ENCODE measurements around the gene RDH5. TPM values are rescaled to one million over a fixed set of nuclear protein-coding genes. Genes with fewer than 3 reads are reported as not detected.

The RDH5 gene
- total and polyA plus RNA-seq, 2 of the 4 experiments (the other 2 are of a cell fraction), result 7.3 to 18.8 TPM

- no peak overlapping the region for H3K56ac ChIP-seq (ENCODE audit: extremely low read depth, insufficient read depth, low read length)
- DNase-seq, result no peak
- H4K20me1 ChIP-seq (ENCODE audit: insufficient read depth, low read length), result no peaks in the 10 kb centered on the region
- dilution Hi-C loops (cut with HindIII; ENCODE audit: low sequenced_read_pairs, unreplicated experiment) (no loop called here), in situ Hi-C loops (cut with MboI; ENCODE audit: low sequenced_read_pairs) (no loop called here), intact Hi-C loops (cut with micrococcal nuclease) (no loop called here)
- H3K4me2 ChIP-seq (ENCODE audit: low read depth, low read length), result no peak overlapping the region
- H2BK120ac ChIP-seq (ENCODE audit: low read depth, low read length), result no peak overlapping the region
- ChIA-PET CTCF (no interaction called here), POLR2A (ENCODE audit: unreplicated experiment) (no interaction called here)
- no peak overlapping the region for H3K23ac ChIP-seq (ENCODE audit: low read depth, low read length)
- H2BK15ac ChIP-seq (ENCODE audit: low read depth, low read length), result no peak overlapping the region
- H2AFZ ChIP-seq (replicated peaks; ENCODE audit: low read length, poor library complexity), result no peak overlapping the region
- TF ChIP-seq ELK1 (IDR thresholded peaks at IDR 0.05; ENCODE audit: borderline replicate concordance, low read depth, low read length) (no peak), NFE2L2 (IDR thresholded peaks at IDR 0.05; ENCODE audit: low read depth, low read length) (no peak), RCOR1 (IDR thresholded peaks at IDR 0.05; ENCODE audit: insufficient replicate concordance, low read length) (no peak), RFX5 (IDR thresholded peaks at IDR 0.05; ENCODE audit: low read depth, low read length) (no peak), MAFK (IDR thresholded peaks at IDR 0.05; ENCODE audit: low read depth, low read length) (no peak), BHLHE40 (IDR thresholded peaks at IDR 0.05; ENCODE audit: low read depth, low read length) (no peak), MXI1 (IDR thresholded peaks at IDR 0.05; ENCODE audit: borderline replicate concordance, low read depth, low read length) (no peak), CTCF (conservative IDR thresholded peaks at IDR 0.05; ENCODE audit: low read depth, low read length) (no peak), POLR2A (IDR thresholded peaks at IDR 0.05; ENCODE audit: low read depth, low read length) (no peak), CHD1 (IDR thresholded peaks at IDR 0.05; ENCODE audit: low read depth, low read length) (no peak), MAZ (IDR thresholded peaks at IDR 0.05; ENCODE audit: borderline replicate concordance, low read depth, low read length) (no peak), FOS (IDR thresholded peaks at IDR 0.05; ENCODE audit: low read depth, low read length) (no peak), CEBPB (IDR thresholded peaks at IDR 0.05; ENCODE audit: low read depth, low read length) (no peak), SMC3 (IDR thresholded peaks at IDR 0.05; ENCODE audit: low read depth, low read length) (no peak), RAD21 (IDR thresholded peaks at IDR 0.05; ENCODE audit: low read length) (no peak)
- TF ChIP-seq, protein P1, sequence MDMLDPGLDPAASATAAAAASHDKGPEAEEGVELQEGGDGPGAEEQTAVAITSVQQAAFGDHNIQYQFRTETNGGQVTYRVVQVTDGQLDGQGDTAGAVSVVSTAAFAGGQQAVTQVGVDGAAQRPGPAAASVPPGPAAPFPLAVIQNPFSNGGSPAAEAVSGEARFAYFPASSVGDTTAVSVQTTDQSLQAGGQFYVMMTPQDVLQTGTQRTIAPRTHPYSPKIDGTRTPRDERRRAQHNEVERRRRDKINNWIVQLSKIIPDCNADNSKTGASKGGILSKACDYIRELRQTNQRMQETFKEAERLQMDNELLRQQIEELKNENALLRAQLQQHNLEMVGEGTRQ (IDR thresholded peaks at IDR 0.05; ENCODE audit: low read depth, low read length), result no peak
- no TSS peak for BruUV-seq (replicated peaks)
- no peak overlapping the region for H4K8ac ChIP-seq (ENCODE audit: low read depth in 2 of 2, low read length in 2 of 2)
- WGBS, 2 experiments (ENCODE audit: extremely low coverage in 2 of 2, insufficient read length in 1 of 2), result 88% methylated on average over 3 of the region's 8 CpGs; no CpG with 5 or more reads in 1 of the 2 experiments
- no peaks in the 10 kb centered on the region for H3K79me1 ChIP-seq (ENCODE audit: low read depth in 1 of 2, low read length in 2 of 2)
- no peak overlapping the region for H2BK20ac ChIP-seq (ENCODE audit: low read depth, low read length)
- H3K9me1 ChIP-seq (ENCODE audit: insufficient read depth, low read length), result no peaks in the 10 kb centered on the region; the same call in 1 of the 2 replicates
- H3K4me3 ChIP-seq (ENCODE audit: insufficient read depth, low read depth, low read length), result no peak overlapping the region
- no peak overlapping the region for H2AK9ac ChIP-seq (replicated peaks; ENCODE audit: low read depth, low read length, poor library complexity)
- no peaks in the 10 kb centered on the region for H3K36me3 ChIP-seq (ENCODE audit: control insufficient read depth, insufficient read depth, low read length)
- H3K4ac ChIP-seq (ENCODE audit: low read depth, low read length), result no peak overlapping the region
- H3K18ac ChIP-seq (ENCODE audit: low read depth, low read length), result no peak overlapping the region
- H3K9me3 ChIP-seq (ENCODE audit: control insufficient read depth, insufficient read depth, low read length), result no peaks in the 10 kb centered on the region
- no peak overlapping the region for H3K27ac ChIP-seq (ENCODE audit: insufficient read depth, low read length)
- no peak overlapping the region for H3K14ac ChIP-seq (replicated peaks; ENCODE audit: low read depth, low read length)
- peaks cover 24% of the 10 kb centered on the region for H3K27me3 ChIP-seq (ENCODE audit: control insufficient read depth, insufficient read depth, low read length)
- no peak for ATAC-seq (ENCODE audit: low read depth)
- H2BK5ac ChIP-seq (ENCODE audit: low read depth, low read length, poor library complexity, severe bottlenecking), result no peak overlapping the region
- H3K4me1 ChIP-seq (ENCODE audit: control insufficient read depth, insufficient read depth, low read length), result peaks cover 2% of the 10 kb centered on the region; the same call in 1 of the 2 replicates
- no peak overlapping the region for H2AK5ac ChIP-seq (ENCODE audit: low read depth, low read length)
- no peak overlapping the region for H4K5ac ChIP-seq (ENCODE audit: low read depth, low read length)
- no peak overlapping the region for H3K9ac ChIP-seq (ENCODE audit: low read depth, low read length)
- H4K91ac ChIP-seq (ENCODE audit: insufficient read depth, low read depth, low read length), result no peak overlapping the region
Observed at GRCh38 chr12:55702861-55703260, 17.3 kb upstream of the RDH5 start.
